Subcutaneous abdominal adipose tissue (tissue), 5 donors: ENCODE results near the gene CD99L2.
"Not testable (repeated sequence)": the region's sequence is repeated elsewhere in the genome, so short reads cannot be mapped to it uniquely, and the experiment has no call there.

ENCODE experiments used
- H3K27ac ChIP-seq: one replicate; pipeline ENCODE4 v1.7.0; 2013; ENCODE audit warnings: low read depth, mild to moderate bottlenecking, inconsistent platforms, low read length, moderate library complexity
- H3K27me3 ChIP-seq, 5 donors: one replicate each; pipeline ENCODE4 v1.7.0; 2013; ENCODE audit warnings: low read length in 5 of 5, inconsistent platforms in 1 of 5; ENCODE audit not compliant: control insufficient read depth in 5 of 5, insufficient read depth in 4 of 5
- H3K36me3 ChIP-seq, 5 donors: one replicate each; pipeline ENCODE4 v1.7.0; 2013; ENCODE audit warnings: low read length in 5 of 5; ENCODE audit not compliant: control insufficient read depth in 5 of 5, insufficient read depth in 5 of 5
- H3K4me1 ChIP-seq, 5 donors: one replicate each; pipeline ENCODE4 v1.7.0; 2013; ENCODE audit warnings: low read length in 5 of 5, mild to moderate bottlenecking in 3 of 5, moderate library complexity in 1 of 5; ENCODE audit not compliant: control insufficient read depth in 5 of 5, insufficient read depth in 5 of 5
- H3K4me3 ChIP-seq, 5 donors: one replicate each; pipeline ENCODE4 v1.7.0; 2013; ENCODE audit warnings: low read length in 5 of 5, low read depth in 1 of 5
- H3K9ac ChIP-seq, 5 donors: one replicate each; pipeline ENCODE4 v1.7.0; 2013; ENCODE audit warnings: low read length in 5 of 5, mild to moderate bottlenecking in 4 of 5, moderate library complexity in 3 of 5
- H3K9me3 ChIP-seq, 5 donors: one replicate each; pipeline ENCODE4 v1.7.0; 2013; ENCODE audit warnings: low read length in 5 of 5; ENCODE audit not compliant: control insufficient read depth in 5 of 5
- donor health status: healthy.
- donor health status: healthy.
- donor health status: healthy.
- donor health status: healthy.
- donor health status: healthy.

Gene CD99L2

GRCh38 chrX:150879855-150880807 is 18.3 kb downstream of the CD99L2 start:
- H3K9me3 ChIP-seq: peaks cover 0 to 3% (median 0%) of the 10 kb centered on the region in 5 donors
- no peak overlapping the region for H3K9ac ChIP-seq
- H3K4me3 ChIP-seq: no peak overlapping the region
- H3K36me3 ChIP-seq: no peaks in the 10 kb centered on the region
- H3K4me1 ChIP-seq: peaks cover 0 to 3% (median 0%) of the 10 kb centered on the region in 5 donors
- H3K27me3 ChIP-seq: no peaks in the 10 kb centered on the region
- H3K27ac ChIP-seq: no peak overlapping the region

- H3K4me3 ChIP-seq, H3K36me3 ChIP-seq, H3K27me3 ChIP-seq, H3K9me3 ChIP-seq, H3K9ac ChIP-seq, H3K27ac ChIP-seq: not testable (repeated sequence)
- peaks cover 0 to 11% (median 4%) of the 10 kb centered on the region in 5 donors for H3K4me1 ChIP-seq
These were observed 22.8 kb downstream of the CD99L2 start for GRCh38 chrX:150875621-150876020.

- Histone ChIP-seq H3K27me3 (no peaks in the 10 kb centered on the region), H3K36me3 (no peaks in the 10 kb centered on the region), H3K4me3 (no peak overlapping the region), H3K4me1 (peaks cover 0 to 18% (median 8%) of the 10 kb centered on the region in 5 donors), H3K27ac (no peak overlapping the region), H3K9ac (no peak overlapping the region), H3K9me3 (no peaks in the 10 kb centered on the region)
These were observed 24.0 kb downstream of the CD99L2 start for GRCh38 chrX:150874448-150874847.

GRCh38 chrX:150873616-150874015 is 24.9 kb downstream of the CD99L2 start:
- H3K4me3 ChIP-seq: no peak overlapping the region
- H3K27me3 ChIP-seq: no peaks in the 10 kb centered on the region
- no peak overlapping the region for H3K9ac ChIP-seq
- H3K4me1 ChIP-seq: peaks cover 0 to 18% (median 8%) of the 10 kb centered on the region in 5 donors
- H3K27ac ChIP-seq: no peak overlapping the region
- no peaks in the 10 kb centered on the region for H3K9me3 ChIP-seq
- H3K36me3 ChIP-seq: no peaks in the 10 kb centered on the region

- H3K36me3 ChIP-seq: no peaks in the 10 kb centered on the region
These were observed 25.6 kb downstream of the CD99L2 start for GRCh38 chrX:150872773-150873336.

GRCh38 chrX:150871341-150871811 is 27.1 kb downstream of the CD99L2 start:
- Histone ChIP-seq H3K4me1 (peaks cover 0 to 18% (median 8%) of the 10 kb centered on the region in 5 donors), H3K36me3 (no peaks in the 10 kb centered on the region), H3K4me3 (no peak overlapping the region), H3K9ac (no peak overlapping the region), H3K9me3 (no peaks in the 10 kb centered on the region), H3K27me3 (no peaks in the 10 kb centered on the region), H3K27ac (no peak overlapping the region)

More at GRCh38 chrX:150872773-150873336, 25.6 kb downstream of the CD99L2 start:
- H3K9ac ChIP-seq: no peak overlapping the region
- peaks cover 0 to 18% (median 8%) of the 10 kb centered on the region in 5 donors for H3K4me1 ChIP-seq
- no peaks in the 10 kb centered on the region for H3K9me3 ChIP-seq
- H3K27me3 ChIP-seq: no peaks in the 10 kb centered on the region
- no peak overlapping the region for H3K4me3 ChIP-seq
- no peak overlapping the region for H3K27ac ChIP-seq

GRCh38 chrX:150870487-150871340 is 27.8 kb downstream of the CD99L2 start:
- H3K4me3 ChIP-seq: no peak overlapping the region
- peaks cover 0 to 18% (median 8%) of the 10 kb centered on the region in 5 donors for H3K4me1 ChIP-seq
- H3K27ac ChIP-seq: no peak overlapping the region
- no peaks in the 10 kb centered on the region for H3K9me3 ChIP-seq
- no peaks in the 10 kb centered on the region for H3K36me3 ChIP-seq
- H3K9ac ChIP-seq: no peak overlapping the region
- no peaks in the 10 kb centered on the region for H3K27me3 ChIP-seq

- Histone ChIP-seq H3K36me3 (no peaks in the 10 kb centered on the region), H3K27me3 (no peaks in the 10 kb centered on the region), H3K4me1 (peaks cover 0 to 18% (median 8%) of the 10 kb centered on the region in 5 donors), H3K4me3 (no peak overlapping the region), H3K27ac (no peak overlapping the region), H3K9me3 (no peaks in the 10 kb centered on the region), H3K9ac (no peak overlapping the region)
These were observed 28.4 kb downstream of the CD99L2 start for GRCh38 chrX:150870029-150870428.

- H3K27me3 ChIP-seq: no peaks in the 10 kb centered on the region
- no peak overlapping the region for H3K9ac ChIP-seq
- peaks cover 0 to under 1% (median 0%) of the 10 kb centered on the region in 5 donors for H3K36me3 ChIP-seq
These were observed 29.0 kb downstream of the CD99L2 start for GRCh38 chrX:150869450-150869849.

More at GRCh38 chrX:150869450-150869849, 29.0 kb downstream of the CD99L2 start:
- H3K9me3 ChIP-seq: no peaks in the 10 kb centered on the region
- no peak overlapping the region for H3K4me3 ChIP-seq
- no peak overlapping the region for H3K27ac ChIP-seq
- H3K4me1 ChIP-seq: peaks cover 0 to 18% (median 8%) of the 10 kb centered on the region in 5 donors
